COLO668 (cell line): ENCODE data around the gene KRTAP4-6.
A peak's percentile ranks its signal among the peaks of the same experiment; 100 is the strongest.
"Not testable (repeated sequence)": the region's sequence is repeated elsewhere in the genome, so short reads cannot be mapped to it uniquely, and the experiment has no call there.

Source experiments
- DNase-seq: peaks from one replicate; lab custom pipeline; 2025; ENCODE audit not compliant: unreplicated experiment; lab: John Stamatoyannopoulos, UW

Gene KRTAP4-6

DNA sequence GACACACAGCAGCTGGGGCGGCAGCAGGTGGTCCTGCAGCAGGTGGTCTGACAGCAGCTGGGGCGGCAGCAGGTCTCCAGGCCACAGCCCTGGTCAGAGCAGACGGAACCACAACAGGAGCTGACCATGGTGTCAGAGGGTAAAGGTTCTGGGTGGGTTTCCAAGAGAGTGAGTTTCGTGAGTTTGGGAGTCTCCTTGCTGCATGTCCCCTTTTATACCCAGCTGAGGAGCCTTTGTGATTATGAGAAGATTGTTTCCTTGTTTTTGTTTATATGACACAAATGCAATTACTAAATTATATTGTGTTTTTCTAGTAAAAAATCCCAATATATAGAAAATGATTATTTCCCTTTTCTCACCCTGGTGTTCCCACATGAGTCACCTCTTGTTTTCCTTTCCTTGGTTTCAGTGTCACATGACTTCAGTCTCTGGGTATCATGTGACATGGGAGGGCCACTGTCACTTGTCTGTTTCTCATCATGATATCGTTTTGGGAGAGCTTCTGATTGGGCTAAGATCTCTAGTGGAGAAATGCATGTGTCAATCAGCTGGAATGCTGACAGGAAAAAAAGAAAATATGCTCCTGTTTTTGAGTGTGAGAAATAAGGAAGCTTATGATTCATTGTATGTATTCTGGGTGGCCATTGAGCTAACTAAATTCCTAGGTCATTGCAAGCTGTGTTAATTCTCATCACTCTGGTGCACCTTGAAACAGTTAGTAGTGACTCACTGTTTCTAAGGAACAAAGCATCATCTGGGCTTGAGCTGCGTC is at the start of gene KRTAP4-6:
KRTAP4-6 (minus strand) TSS at position 185 of the 772 bp plus-strand sequence; CDS start at position 128, 57 bp downstream.
- DNase-seq = no peak

DNA sequence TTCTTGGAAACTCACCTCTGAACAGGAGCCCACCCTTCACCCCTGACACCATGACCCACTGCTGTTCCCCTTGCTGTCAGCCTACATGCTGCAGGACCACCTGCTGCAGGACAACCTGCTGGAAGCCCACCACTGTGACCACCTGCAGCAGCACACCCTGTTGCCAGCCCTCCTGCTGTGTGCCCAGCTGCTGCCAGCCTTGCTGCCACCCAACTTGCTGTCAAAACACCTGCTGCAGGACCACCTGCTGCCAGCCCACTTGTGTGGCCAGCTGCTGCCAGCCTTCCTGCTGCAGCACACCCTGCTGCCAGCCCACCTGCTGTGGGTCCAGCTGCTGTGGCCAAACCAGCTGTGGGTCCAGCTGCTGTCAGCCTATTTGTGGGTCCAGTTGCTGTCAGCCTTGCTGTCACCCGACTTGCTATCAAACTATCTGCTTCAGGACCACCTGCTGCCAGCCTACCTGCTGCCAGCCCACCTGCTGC is 49.5 kb upstream of the KRTAP4-6 start, which contains the start of gene KRTAP9-1:
KRTAP9-1 (plus strand) TSS at position 51 of the 482 bp plus-strand sequence; CDS start at position 51, 0 bp downstream.
- DNase-seq = peak; percentile 12

DNA sequence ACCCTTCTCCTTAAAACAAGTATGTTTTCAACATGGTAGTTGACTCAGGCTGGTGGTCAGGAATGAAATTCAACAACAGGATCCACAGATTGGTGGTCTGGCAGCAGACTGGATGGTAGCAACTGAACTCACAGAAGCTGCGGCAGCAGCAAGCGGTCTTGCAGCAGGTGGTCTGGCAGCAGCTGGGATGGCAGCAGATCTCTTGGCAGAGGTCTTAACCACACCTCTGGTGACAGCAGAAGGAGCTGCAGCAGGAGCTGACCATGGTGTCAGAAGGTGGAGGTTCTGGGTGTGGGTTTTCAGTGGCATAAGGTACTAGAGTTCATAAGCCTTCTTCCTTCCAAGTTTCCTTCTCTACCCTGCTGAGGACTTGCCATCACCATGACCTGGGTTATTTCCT is 46.5 kb upstream of the KRTAP4-6 start:
- no peak for DNase-seq

DNA sequence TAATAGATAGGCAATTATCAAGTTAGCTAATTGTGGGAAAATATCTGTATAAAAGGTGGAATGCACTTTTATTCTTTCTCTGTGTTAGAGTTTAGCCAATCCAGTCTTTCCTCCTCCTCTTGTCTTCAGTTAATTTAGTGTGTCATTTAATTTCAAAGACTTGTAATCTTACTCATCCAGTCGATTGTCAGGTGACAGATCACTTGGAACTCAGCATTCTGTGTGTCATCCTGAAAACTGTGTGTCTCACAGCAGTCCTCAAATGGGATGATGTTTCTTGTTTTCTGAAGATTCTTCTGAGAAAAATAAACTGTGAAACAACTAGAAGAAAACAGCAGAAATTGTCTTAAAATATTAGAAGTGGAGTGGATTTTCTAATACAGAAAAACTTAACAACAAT is 44.7 kb upstream of the KRTAP4-6 start:
- no peak for DNase-seq

DNA sequence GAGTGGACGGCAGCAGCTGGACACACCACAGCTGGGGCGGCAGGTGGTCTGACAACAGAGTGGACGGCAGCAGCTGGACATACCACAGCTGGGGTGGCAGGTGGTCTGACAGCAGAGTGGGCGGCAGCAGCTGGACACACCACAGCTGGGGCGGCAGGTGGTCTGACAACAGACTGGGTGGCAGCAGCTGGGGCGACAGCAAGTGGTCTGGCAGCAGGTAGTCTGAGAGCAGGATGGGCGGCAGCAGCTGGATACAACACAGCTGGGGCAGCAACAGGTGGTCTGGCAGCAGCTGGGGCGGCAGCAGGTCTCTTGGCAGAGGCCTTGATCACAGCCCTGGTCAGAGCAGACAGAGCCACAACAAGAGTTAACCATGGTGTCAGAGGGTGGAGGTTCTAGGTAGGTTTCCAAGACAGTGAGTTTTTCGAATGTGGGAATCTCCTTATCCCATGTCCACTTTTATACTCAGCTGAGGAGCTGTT is 44.2 kb upstream of the KRTAP4-6 start, which contains the start of gene KRTAP4-1:
KRTAP4-1 (minus strand) TSS at position 432 of the 482 bp plus-strand sequence; CDS start at position 375, 57 bp downstream.
- peak; percentile 15 for DNase-seq

DNA sequence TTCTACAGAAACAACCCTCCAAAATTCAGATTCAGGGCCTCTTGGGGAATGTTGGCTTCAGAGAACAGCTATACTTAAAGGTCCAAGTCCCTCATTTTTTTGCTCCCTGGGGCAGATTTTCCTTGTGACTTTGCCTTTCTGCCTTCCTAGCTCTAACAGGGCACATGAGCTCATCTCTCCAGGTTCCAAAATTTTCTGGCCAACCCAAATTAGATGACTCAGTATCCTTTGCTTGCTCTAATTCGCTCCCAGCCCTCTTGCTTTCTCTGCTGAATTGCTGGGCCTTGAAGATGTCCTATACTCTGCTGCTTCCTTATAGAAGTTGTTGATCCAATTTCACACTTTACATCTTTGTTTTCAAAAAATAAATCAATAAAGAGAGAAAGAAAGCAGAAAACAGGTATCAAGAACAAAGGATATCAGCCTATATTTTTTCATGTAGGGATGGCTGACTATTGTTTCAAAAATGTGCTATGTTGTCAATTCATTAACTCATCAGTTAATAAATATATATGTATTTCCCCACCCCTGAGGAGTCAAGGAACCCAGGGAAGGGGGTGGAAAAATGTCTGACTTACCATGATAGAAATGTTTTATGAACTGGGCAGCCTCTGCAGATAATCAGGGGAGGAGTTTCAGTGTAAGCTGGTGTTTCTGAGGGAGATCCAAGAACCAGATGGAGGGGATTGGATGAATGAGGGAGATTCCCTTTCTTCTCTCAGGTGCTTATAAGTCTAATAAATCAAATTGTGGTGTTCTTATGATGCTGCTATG is 38.7 kb upstream of the KRTAP4-6 start:
- DNase-seq = no peak

DNA sequence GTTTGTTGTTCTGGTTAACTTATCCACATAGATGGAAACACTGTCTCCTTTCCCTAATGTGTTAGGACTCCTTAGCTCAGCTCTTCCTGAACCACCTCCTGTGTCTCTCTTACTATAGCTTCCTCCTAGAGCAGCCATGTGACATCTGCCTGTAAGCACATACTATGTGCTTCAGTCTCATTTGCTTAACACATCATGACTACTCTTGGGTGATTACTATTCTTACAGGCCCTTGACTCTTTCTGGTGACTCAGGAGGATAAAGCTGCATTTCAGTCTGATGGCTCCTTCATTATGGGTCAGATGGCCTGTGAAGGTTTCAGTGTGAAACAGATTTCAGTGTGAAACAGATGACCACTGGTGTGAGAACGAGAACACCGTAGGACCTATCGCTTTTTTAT is 38.0 kb upstream of the KRTAP4-6 start:
- DNase-seq = no peak

DNA sequence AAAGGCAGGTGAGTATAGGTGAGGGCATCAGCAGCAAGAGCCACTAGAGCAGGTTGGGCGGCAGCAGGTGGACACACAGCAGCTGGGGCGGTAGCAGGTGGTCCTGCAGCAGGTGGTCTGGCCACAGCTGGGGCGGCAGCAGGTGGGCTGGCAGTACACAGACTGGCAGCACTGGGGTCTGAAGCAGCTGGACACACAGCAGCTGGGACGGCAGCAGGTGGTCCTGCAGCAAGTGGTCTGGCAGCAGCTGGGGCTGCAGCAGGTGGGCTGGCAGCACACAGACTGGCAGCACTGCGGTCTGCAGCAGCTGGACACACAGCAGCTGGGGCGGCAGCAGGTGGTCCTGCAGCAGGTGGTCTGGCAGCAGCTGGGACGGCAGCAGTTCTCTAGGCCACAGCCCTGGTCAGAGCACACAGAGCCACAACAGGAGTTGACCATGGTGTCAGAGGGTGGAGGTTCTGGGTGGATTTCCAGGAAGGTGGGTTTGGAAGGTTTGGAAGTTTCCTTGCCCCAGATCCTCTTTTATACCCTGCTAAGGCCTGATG is 37.5 kb upstream of the KRTAP4-6 start, which contains the start of gene KRTAP4-2:
KRTAP4-2 (minus strand) TSS at position 495 of the 545 bp plus-strand sequence; CDS start at position 438, 57 bp downstream.
- no peak for DNase-seq

DNA sequence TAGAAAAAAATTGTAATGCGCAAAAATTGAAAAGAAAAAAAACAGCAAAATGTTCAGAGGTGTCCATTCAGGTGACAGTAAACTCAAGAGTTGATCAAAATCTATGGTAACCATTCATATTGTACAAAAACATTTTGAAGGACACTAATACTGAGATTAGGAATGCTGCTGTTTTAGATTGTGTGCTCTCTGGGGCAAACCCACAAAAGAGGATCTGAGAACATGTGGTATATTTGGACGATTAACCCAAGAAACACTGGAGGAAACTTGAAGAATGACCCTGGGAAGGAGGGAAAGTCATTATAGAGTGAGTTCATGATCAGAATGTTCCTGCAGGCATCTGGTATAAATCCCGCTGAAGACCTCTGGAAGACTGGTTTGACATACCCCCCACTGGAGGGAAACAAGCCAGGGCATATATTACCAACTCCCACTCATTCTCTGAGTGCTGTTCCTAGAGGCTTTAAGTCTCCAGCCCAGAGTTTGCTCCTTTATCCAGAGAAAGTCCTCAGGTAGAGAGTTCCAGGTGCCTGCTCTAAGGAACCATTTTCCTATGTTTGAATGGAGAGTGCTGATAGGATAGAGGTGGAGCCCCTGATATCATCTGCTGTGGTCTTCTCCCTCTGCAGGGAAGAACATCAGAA is 36.5 kb upstream of the KRTAP4-6 start:
- no peak for DNase-seq

DNA sequence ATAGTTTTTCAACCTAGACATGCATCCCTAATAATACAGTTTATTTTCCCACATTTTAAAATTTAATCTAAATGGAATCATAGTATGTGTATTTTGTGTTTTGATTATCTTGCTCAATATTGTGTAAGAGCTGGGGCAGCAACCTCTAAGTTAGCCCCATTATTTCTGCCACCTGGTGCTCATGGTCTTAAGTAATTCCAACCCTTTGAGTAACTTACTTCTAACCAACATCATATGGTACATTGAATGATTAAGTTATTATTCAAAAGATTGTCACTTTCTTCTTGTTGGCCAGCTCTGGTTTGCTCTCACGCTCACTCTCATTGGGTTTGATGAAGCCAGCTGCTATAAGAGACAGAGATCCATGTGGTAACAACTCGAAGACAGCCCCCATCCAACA is 31.5 kb upstream of the KRTAP4-6 start:
- no peak for DNase-seq

DNA sequence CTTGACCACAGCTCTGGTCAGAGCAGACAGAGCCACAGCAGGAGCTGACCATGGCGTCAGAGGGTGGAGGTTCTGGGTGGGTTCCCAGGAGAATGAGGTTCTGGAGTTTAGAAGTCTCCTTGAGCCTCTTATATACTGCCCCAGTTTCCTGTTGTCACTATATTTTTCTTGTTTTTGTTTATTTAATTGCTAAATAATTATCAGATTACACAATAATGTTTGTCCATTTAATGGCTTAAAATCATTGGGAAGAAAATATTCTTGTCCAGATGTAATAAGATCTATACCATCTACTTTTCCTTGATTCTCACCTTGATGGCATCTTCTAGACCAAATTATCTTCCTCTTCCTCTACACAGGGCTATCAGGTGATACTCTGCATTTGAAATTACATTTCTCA is 27.8 kb upstream of the KRTAP4-6 start, which contains the start of gene KRTAP4-3:
KRTAP4-3 (minus strand) TSS at position 101 of the 400 bp plus-strand sequence; CDS start at position 52, 49 bp downstream.
- no peak for DNase-seq

DNA sequence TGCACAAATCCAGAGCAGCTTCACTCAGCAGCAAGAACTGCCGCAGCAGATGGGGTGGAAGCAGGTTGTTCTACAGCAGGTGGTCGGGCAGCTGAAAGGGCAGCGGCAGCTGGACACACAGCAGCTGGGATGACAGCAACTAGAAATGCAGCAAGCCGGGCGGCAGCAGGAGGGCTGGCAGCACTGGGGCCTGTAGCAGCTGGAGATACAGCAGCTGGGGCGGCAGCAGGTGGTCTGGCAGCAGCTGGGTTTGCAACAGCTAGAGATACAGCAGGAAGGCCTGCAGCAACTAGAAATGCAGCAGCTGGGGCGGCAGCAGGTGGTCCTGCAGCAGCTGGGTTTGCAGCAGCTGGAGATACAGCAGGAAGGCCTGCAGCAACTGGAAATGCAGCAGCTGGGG is 27.2 kb upstream of the KRTAP4-6 start:
- DNase-seq = peak; percentile 17

DNA sequence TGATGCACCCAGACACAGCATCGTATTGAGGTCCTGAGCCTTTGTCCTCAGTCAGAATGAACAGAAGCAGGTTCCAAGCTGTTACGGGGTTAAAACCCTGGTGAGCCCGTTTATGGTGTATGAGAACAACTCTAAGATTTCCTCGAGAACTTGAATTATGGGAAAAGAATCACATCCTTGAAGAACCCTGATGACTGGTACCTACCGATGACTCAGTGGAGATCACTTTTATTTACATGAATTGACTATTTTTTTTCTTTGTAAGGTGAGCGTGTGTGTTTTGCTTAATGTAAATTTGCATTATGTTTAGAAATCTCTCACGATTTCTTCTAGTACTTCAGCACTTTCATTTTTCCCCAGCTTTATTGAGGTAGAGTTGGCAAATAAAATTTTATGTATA is 23.5 kb upstream of the KRTAP4-6 start:
- DNase-seq = no peak

DNA sequence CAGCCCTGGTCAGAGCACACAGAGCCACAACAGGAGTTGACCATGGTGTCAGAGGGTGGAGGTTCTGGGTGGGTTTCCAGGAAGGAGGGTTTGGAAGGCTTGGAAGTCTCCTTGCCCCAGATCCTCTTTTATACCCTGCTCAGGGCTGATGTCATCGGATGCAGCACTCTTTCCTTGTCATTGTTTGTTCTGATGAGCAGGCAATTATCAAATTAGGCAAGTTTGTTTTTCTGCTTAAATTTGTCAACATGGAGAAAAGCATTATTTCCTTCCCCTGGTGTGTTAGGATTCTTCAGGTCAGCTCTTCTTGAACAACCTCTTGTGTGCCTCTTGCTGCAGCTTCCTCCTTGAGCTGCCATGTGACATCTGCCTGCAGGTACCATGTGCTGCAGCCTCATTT is 20.3 kb upstream of the KRTAP4-6 start, which contains the start of gene KRTAP4-4:
KRTAP4-4 (minus strand) TSS at position 101 of the 400 bp plus-strand sequence; CDS start at position 44, 57 bp downstream.
- DNase-seq = no peak

DNA sequence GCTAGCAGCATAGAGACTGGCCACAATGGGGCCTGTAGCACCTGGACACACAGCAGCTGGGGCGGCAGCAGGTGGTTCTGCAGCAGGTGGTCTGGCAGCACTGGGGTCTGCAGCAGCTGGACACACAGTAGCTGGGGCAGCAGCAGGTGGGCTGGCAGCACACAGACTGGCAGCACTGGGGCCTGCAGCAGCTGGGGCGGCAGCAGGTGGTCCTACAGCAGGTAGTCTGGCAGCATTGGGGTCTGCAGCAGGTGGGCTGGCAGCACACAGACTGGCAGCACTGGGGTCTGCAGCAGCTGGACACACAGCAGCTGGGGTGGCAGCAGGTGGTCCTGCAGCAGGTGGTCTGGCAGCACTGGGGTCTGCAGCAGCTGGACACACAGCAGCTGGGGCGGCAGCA is 19.8 kb upstream of the KRTAP4-6 start:
- DNase-seq = not testable (repeated sequence)

DNA sequence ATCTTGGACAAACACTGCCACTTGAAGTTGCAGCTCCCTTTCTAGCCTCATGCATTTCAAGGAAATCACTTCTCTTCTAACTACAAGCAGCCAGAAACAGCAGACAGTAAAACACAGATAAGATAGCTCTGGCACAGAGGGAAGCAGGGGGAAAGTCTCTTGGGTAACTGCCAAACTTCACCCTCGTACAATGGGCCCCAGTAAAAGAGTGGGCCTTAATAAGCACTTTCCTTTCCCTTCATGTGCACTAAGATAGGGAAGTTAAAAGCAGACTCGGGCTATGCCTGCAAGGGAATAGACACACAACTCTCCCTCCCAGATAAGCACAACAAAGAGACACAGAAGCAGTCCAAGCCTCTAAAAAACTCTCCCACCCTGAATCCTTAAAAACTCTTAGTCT is 13.5 kb upstream of the KRTAP4-6 start:
- no peak for DNase-seq

DNA sequence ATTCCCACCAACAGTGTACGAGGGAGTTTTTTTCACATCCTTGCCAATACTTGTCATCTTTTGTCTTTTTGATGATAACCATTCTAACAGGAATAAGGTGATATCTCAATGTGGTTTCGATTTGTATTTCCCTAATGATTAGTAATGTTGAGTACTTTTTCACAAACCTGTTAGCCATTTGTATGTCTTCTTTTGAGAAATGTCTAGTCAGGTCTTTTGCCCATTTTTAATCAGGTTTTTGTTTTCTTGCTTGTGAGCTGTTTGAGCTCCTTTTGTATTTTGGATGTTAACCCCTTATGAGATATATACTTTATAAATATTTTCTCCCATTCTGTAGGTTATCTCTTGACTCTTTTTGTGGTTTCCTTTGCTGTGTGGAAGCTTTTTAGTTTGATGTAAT is 11.2 kb upstream of the KRTAP4-6 start:
- no peak for DNase-seq

DNA sequence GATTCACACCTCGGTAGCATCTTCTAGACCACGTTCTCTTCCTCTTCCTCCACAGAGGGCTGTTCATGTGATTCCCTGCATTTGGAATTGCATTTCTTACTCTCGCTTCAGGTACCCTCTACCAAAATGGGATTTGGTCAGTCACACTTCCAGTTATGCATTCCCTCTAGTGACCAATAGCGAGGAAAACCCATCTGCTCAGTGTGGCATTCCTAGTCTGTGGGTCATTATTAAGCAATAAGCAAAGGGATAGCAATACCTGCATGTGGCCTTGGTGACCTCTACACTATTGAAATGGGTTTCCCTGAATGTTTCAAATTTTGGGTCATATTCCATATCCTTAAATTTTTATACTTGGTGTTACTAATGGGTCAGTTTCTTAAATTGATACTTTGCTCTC is 9.7 kb upstream of the KRTAP4-6 start:
- no peak for DNase-seq

DNA sequence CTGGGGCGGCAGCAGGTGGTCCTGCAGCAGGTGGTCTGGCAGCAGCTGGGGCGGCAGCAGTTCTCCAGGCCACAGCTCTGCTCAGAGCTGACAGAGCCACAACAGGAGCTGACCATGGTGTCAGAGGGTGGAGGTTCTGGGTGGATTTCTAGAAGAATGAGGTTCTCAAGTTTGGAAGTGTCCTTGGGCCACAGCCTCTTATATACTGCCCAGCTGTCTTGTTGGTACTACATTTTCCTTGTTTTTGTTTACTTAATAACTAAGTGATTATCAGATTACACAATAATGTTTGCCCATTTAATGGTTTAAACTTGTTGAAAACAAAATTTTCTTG is 9.3 kb upstream of the KRTAP4-6 start, which contains the start of gene KRTAP4-5:
KRTAP4-5 (minus strand) TSS at position 174 of the 334 bp plus-strand sequence; CDS start at position 116, 58 bp downstream.
- DNase-seq = no peak

DNA sequence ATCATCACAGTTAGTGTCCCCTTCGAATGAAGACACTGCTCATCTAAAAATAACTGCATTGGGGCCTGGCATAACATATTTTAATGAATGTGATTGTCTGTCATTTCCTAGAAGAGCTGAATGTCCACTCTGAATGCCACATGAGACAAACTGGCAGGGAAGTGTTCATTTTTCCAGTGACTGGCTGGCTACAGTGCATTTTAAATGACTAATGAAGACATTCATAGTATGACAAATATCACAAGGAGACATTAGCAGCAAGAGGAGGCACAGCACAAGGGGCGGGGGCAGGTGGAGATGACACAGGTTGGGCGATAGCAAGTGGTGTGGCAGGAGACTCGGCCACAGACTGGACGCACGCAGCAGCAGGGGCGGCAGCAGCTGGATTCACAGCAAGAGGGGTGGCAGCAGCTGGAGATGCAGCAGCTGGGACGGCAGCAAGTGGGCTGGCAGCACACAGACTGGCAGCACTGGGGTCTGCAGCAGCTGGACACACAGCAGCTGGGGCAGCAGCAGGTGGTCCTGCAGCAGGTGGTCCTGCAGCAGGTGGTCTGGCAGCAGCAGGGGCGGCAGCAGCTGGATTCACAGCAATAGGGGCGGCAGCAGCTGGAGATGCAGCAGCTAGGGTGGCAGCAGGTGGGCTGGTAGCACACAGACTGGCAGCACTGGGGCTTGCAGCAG is 8.8 kb upstream of the KRTAP4-6 start:
- DNase-seq = not testable (repeated sequence)
